Neuronal stem cell (in vitro differentiated cells): Measurements from ENCODE around the gene SLC25A26.

ENCODE experiments used
- DNase-seq: peaks from one replicate; pipeline ENCODE4 v3.0.0-alpha.2; 2013; ENCODE audit warnings: low spot score
- H2AFZ ChIP-seq: one replicate; pipeline ENCODE4 v1.6.1; 2013; ENCODE audit warnings: mild to moderate bottlenecking, low read length, inconsistent platforms
- H2AK5ac ChIP-seq: 2 replicates; pipeline ENCODE4 v1.6.1; 2013; ENCODE audit warnings: low read depth, mild to moderate bottlenecking, inconsistent platforms, low read length, moderate library complexity, mixed read lengths
- H2BK120ac ChIP-seq: 2 replicates; pipeline ENCODE4 v1.6.1; 2013; ENCODE audit warnings: low read depth, mild to moderate bottlenecking, inconsistent platforms, low read length, moderate library complexity, mixed read lengths
- H2BK12ac ChIP-seq: one replicate; pipeline ENCODE4 v1.6.1; 2013; ENCODE audit warnings: low read length, inconsistent platforms
- H2BK15ac ChIP-seq: 2 replicates; pipeline ENCODE4 v1.6.1; 2013; ENCODE audit warnings: mild to moderate bottlenecking, low read length, inconsistent platforms, mixed read lengths
- H2BK5ac ChIP-seq: one replicate; pipeline ENCODE4 v1.6.1; 2013; ENCODE audit warnings: inconsistent platforms, mild to moderate bottlenecking, low read length, moderate library complexity
- H3K14ac ChIP-seq: one replicate; pipeline ENCODE4 v1.6.1; 2013; ENCODE audit warnings: low read length, inconsistent platforms
- H3K18ac ChIP-seq: 2 replicates; pipeline ENCODE4 v1.6.1; 2013; ENCODE audit warnings: low read length, inconsistent platforms
- H3K23ac ChIP-seq: 2 replicates; pipeline ENCODE4 v1.6.1; 2013; ENCODE audit warnings: low read depth, mild to moderate bottlenecking, mixed read lengths, low read length, inconsistent platforms; ENCODE audit not compliant: poor library complexity
- H3K27ac ChIP-seq: replicated peaks from 3 replicates; pipeline ENCODE4 v1.5.1; 2013; ENCODE audit warnings: low read length, inconsistent platforms
- H3K27me3 ChIP-seq, 3 experiments: 2 replicates each; pipeline ENCODE4 v1.6.1; 2013; ENCODE audit warnings: low read length in 3 of 3, mild to moderate bottlenecking in 2 of 3, inconsistent platforms in 1 of 3, low read depth in 1 of 3, mixed read lengths in 1 of 3, moderate library complexity in 1 of 3; ENCODE audit not compliant: control insufficient read depth in 3 of 3, insufficient read depth in 3 of 3
- H3K36me3 ChIP-seq, 2 donors: replicated peaks in 1 of 2; 2 replicates each; pipeline ENCODE4 v1.6.1; 2013; ENCODE audit warnings: low read length in 2 of 2; ENCODE audit not compliant: control insufficient read depth in 2 of 2, insufficient read depth in 2 of 2
- H3K4ac ChIP-seq: 2 replicates; pipeline ENCODE4 v1.6.1; 2013; ENCODE audit warnings: inconsistent platforms, mild to moderate bottlenecking, low read length, moderate library complexity
- H3K4me1 ChIP-seq, 2 donors: 1 replicate in 1 of 2; 2 replicates in 1 of 2; pipeline ENCODE4 v1.6.1; 2013; ENCODE audit warnings: low read length in 2 of 2, low read depth in 1 of 2; ENCODE audit not compliant: control insufficient read depth in 2 of 2, insufficient read depth in 1 of 2
- H3K4me2 ChIP-seq: one replicate; pipeline ENCODE4 v1.6.1; 2013; ENCODE audit warnings: mild to moderate bottlenecking, low read length, inconsistent platforms; ENCODE audit not compliant: insufficient read depth, poor library complexity, severe bottlenecking
- H3K4me3 ChIP-seq, 2 donors: 2 replicates each; pipeline ENCODE4 v1.5.1; 2013; ENCODE audit warnings: low read length in 2 of 2, mild to moderate bottlenecking in 2 of 2, inconsistent platforms in 1 of 2, moderate library complexity in 1 of 2
- H3K79me1 ChIP-seq: one replicate; pipeline ENCODE4 v1.6.1; 2013; ENCODE audit warnings: low read depth, mild to moderate bottlenecking, inconsistent platforms, low read length, moderate library complexity
- H3K9ac ChIP-seq: one replicate; pipeline ENCODE4 v1.6.1; 2013; ENCODE audit warnings: mild to moderate bottlenecking, low read depth, low read length, inconsistent platforms; ENCODE audit not compliant: poor library complexity
- H3K9me3 ChIP-seq, 2 donors: replicated peaks in 1 of 2; 2 replicates each; pipeline versions ENCODE3 to v1.6.1; 2013; ENCODE audit warnings: low read length in 2 of 2, mild to moderate bottlenecking in 2 of 2, inconsistent platforms in 1 of 2, low read depth in 1 of 2, mixed read lengths in 1 of 2, moderate library complexity in 1 of 2; ENCODE audit not compliant: control insufficient read depth in 2 of 2, insufficient read depth in 1 of 2
- H4K8ac ChIP-seq: one replicate; pipeline ENCODE4 v1.6.1; 2013; ENCODE audit warnings: low read depth, mild to moderate bottlenecking, inconsistent platforms, low read length, moderate library complexity
- H4K91ac ChIP-seq: one replicate; pipeline ENCODE4 v1.6.1; 2013; ENCODE audit warnings: low read length, low read depth, mild to moderate bottlenecking, inconsistent platforms; ENCODE audit not compliant: poor library complexity
- WGBS, 2 donors: extraction: QIAGEN DNeasy Blood & Tissue Kit; methylation state at CpG; one replicate each; pipeline ENCODE4 v1.1.7; 2013; ENCODE audit warnings: missing lambda C conversion rate in 2 of 2, mixed read lengths in 1 of 2; ENCODE audit not compliant: insufficient read length in 2 of 2, insufficient replicate concordance in 1 of 2; ENCODE audit errors: extremely low coverage in 2 of 2; 5-methylcytosine and 5-hydroxymethylcytosine counted together

The SLC25A26 gene

DNA sequence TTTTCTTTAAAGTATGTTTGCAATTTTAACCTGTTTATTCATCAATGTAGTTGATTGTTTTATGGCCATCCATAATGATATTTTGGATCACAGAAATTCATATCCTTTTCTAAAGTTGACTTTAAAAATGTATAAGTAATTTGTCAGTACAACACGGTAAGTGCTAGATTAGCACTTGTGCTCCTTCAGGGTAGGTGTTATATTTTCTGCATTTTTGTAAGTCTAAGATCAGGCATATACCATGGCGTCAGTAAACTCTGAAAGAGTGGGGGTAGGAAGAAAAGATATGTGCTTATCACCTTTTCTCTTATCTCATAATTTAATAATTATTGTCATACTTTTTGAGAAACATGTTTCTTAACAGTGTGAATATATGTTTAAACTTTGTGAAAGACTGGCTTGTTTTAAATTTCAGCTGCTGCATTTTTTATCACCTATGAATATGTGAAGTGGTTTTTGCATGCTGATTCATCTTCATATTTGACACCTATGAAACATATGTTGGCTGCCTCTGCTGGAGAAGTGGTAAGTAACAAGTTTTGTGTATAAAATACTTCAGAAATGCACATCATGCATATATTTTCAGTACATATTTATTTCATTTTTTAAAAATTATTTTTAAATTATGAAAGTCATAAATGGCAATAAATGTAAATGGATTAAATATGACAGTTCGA lies 22.1 kb downstream of the SLC25A26 start:
- H3K9ac ChIP-seq = no peak overlapping the region
- no peaks in the 10 kb centered on the region for H3K4me1 ChIP-seq
- H3K79me1 ChIP-seq = peaks cover 1% of the 10 kb centered on the region
- peaks cover 0 to 21% of the 10 kb centered on the region in 2 donors for H3K36me3 ChIP-seq
- no peak overlapping the region for H3K18ac ChIP-seq
- H3K27ac ChIP-seq = no peak overlapping the region
- DNase-seq = no peak
- no peaks in the 10 kb centered on the region for H3K27me3 ChIP-seq
- H2AFZ ChIP-seq = no peak overlapping the region
- H3K23ac ChIP-seq = no peak overlapping the region
- H3K4ac ChIP-seq = no peak overlapping the region
- H4K91ac ChIP-seq = no peak overlapping the region
- H3K4me3 ChIP-seq = no peak overlapping the region
- no peak overlapping the region for H4K8ac ChIP-seq
- H2BK12ac ChIP-seq = no peak overlapping the region
- H2BK15ac ChIP-seq = no peak overlapping the region
- no peak overlapping the region for H2AK5ac ChIP-seq
- no peak overlapping the region for H2BK5ac ChIP-seq
- H3K4me2 ChIP-seq = no peak overlapping the region
- no CpG with 5 or more reads among the region's 3 CpGs for WGBS, 2 donors
- H3K9me3 ChIP-seq = peaks cover 0 to 22% of the 10 kb centered on the region in 2 donors
- H2BK120ac ChIP-seq = no peak overlapping the region
- H3K14ac ChIP-seq = no peak overlapping the region

- no peak overlapping the region for H4K8ac ChIP-seq
- H3K9ac ChIP-seq = no peak overlapping the region
- no peaks in the 10 kb centered on the region for H3K79me1 ChIP-seq
- no peak overlapping the region for H3K4me3 ChIP-seq
- no peak overlapping the region for H4K91ac ChIP-seq
- H2AFZ ChIP-seq = no peak overlapping the region
- H3K4me2 ChIP-seq = no peak overlapping the region
- H2BK12ac ChIP-seq = no peak overlapping the region
- no peak overlapping the region for H2BK120ac ChIP-seq
- no peak overlapping the region for H2BK5ac ChIP-seq
- WGBS, 2 donors = no CpG with 5 or more reads among the region's 2 CpGs
- H3K23ac ChIP-seq = no peak overlapping the region
- DNase-seq = no peak
- H3K9me3 ChIP-seq = peaks cover 0 to 3% of the 10 kb centered on the region in 2 donors
- H3K36me3 ChIP-seq = peaks cover 0 to 17% of the 10 kb centered on the region in 2 donors
- no peak overlapping the region for H3K4ac ChIP-seq
- no peak overlapping the region for H3K14ac ChIP-seq
- H3K18ac ChIP-seq = no peak overlapping the region
- no peak overlapping the region for H2AK5ac ChIP-seq
- H2BK15ac ChIP-seq = no peak overlapping the region
- no peak overlapping the region for H3K27ac ChIP-seq
- H3K4me1 ChIP-seq = no peaks in the 10 kb centered on the region
- no peaks in the 10 kb centered on the region for H3K27me3 ChIP-seq
These were observed 27.8 kb downstream of the SLC25A26 start for GRCh38 chr3:66248641-66249040.

DNA sequence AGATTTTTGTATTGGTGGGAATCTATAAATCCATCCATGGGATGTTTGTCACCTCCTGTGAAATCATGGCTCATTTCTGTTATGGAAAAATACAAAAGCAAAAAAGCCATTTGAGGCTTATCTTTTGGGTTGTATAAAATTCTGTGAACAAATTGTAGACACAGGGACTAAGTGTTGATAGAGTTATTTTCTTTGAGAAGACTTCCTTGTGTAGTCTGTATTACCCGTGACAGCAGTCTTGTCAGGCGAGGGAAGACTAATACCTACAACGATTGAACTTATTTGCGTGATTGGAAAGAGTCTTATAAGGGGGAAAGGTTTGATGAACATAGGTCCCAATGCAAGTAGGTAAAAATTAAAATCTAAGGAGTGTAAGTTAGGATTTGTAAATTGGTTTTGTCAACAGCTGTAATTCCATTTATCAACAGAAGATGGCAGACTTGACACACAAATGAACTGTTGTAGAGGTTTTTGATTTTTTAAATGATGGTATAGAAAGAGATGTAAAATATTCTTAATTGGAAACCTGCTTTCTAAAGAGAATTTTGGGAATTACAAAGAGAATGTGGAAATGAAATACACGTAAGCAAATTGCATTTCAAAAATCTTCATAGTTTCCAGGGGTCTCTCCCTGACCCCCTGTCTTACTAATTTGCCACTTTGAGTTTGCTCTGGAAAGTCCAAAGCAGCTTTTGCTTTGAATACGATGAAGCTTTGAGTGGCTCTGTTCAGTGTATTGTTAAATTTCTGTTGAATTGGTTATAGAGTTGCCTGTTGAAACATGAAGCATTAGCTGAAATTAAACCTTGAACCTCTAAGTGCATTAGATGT lies 33.2 kb downstream of the SLC25A26 start:
- peaks cover 0 to 6% of the 10 kb centered on the region in 2 donors for H3K4me1 ChIP-seq
- H3K27ac ChIP-seq = no peak overlapping the region
- H2AFZ ChIP-seq = no peak overlapping the region
- H4K91ac ChIP-seq = no peak overlapping the region
- H3K4ac ChIP-seq = no peak overlapping the region
- no peak overlapping the region for H2BK12ac ChIP-seq
- H3K9me3 ChIP-seq = no peaks in the 10 kb centered on the region
- H2BK5ac ChIP-seq = no peak overlapping the region
- no peaks in the 10 kb centered on the region for H3K79me1 ChIP-seq
- H3K23ac ChIP-seq = no peak overlapping the region
- H3K18ac ChIP-seq = no peak overlapping the region
- no peak overlapping the region for H3K4me3 ChIP-seq
- H3K14ac ChIP-seq = no peak overlapping the region
- no peak overlapping the region for H3K9ac ChIP-seq
- no peak overlapping the region for H4K8ac ChIP-seq
- no peak overlapping the region for H2BK15ac ChIP-seq
- no CpG with 5 or more reads among the region's 6 CpGs for WGBS, 2 donors
- H3K36me3 ChIP-seq = no peaks in the 10 kb centered on the region
- no peak overlapping the region for H2AK5ac ChIP-seq
- DNase-seq = peak; percentile 31
- no peaks in the 10 kb centered on the region for H3K27me3 ChIP-seq
- H3K4me2 ChIP-seq = no peak overlapping the region
- H2BK120ac ChIP-seq = no peak overlapping the region

- Histone ChIP-seq H3K4me2 (no peak overlapping the region), H2BK15ac (no peak overlapping the region), H2BK120ac (no peak overlapping the region), H4K8ac (no peak overlapping the region), H3K4me3 (no peak overlapping the region), H3K4ac (no peak overlapping the region), H3K14ac (no peak overlapping the region), H3K23ac (no peak overlapping the region), H3K27me3 (no peaks in the 10 kb centered on the region), H3K27ac (no peak overlapping the region), H4K91ac (no peak overlapping the region), H3K4me1 (peaks cover 0 to 6% of the 10 kb centered on the region in 2 donors), H3K79me1 (no peaks in the 10 kb centered on the region), H3K9me3 (no peaks in the 10 kb centered on the region), H3K18ac (no peak overlapping the region), H2BK12ac (no peak overlapping the region), H2BK5ac (no peak overlapping the region), H2AK5ac (no peak overlapping the region), H3K9ac (no peak overlapping the region), H2AFZ (no peak overlapping the region), H3K36me3 (no peaks in the 10 kb centered on the region)
- DNase-seq = no peak
- WGBS, 2 donors = no CpG with 5 or more reads among the region's 3 CpGs
These were observed 35.1 kb downstream of the SLC25A26 start for GRCh38 chr3:66255865-66256264.
